H9 (cell line): ENCODE results near the gene BIVM. TPM values are rescaled to one million over a fixed set of nuclear protein-coding genes. Genes with fewer than 3 reads are reported as not detected.

Experiments
- DNase-seq: peaks from one replicate; pipeline ENCODE4 v3.0.0-alpha.2; 2017
- H2AFZ ChIP-seq: one replicate; pipeline ENCODE4 v1.6.1; 2013; ENCODE audit warnings: mild to moderate bottlenecking, low read length, control low read depth, moderate library complexity
- H2AK5ac ChIP-seq: 2 replicates; pipeline ENCODE4 v1.6.1; 2013; ENCODE audit warnings: low read length, control low read depth, mixed read lengths; ENCODE audit not compliant: insufficient read length
- H2BK120ac ChIP-seq: one replicate; pipeline ENCODE4 v1.6.1; 2013; ENCODE audit warnings: low read depth, mild to moderate bottlenecking, low read length, control low read depth, inconsistent platforms; ENCODE audit not compliant: poor library complexity, severe bottlenecking
- H2BK12ac ChIP-seq: 2 replicates; pipeline ENCODE4 v1.6.1; 2013; ENCODE audit warnings: low read length, control low read depth, mixed read lengths, low read depth; ENCODE audit not compliant: insufficient read length
- H2BK15ac ChIP-seq: 2 replicates; pipeline ENCODE4 v1.6.1; 2013; ENCODE audit warnings: low read depth, low read length, control low read depth
- H2BK20ac ChIP-seq: one replicate; pipeline ENCODE4 v1.6.1; 2013; ENCODE audit warnings: low read depth, mild to moderate bottlenecking, low read length, control low read depth, inconsistent platforms; ENCODE audit not compliant: poor library complexity, severe bottlenecking
- H2BK5ac ChIP-seq: 2 replicates; pipeline ENCODE4 v1.6.1; 2013; ENCODE audit warnings: low read length, control low read depth, mixed read lengths; ENCODE audit not compliant: insufficient read length
- H3K14ac ChIP-seq: 2 replicates; pipeline ENCODE4 v1.6.1; 2013; ENCODE audit warnings: low read length, control low read depth; ENCODE audit not compliant: insufficient read depth
- H3K18ac ChIP-seq: 2 replicates; pipeline ENCODE4 v1.6.1; 2013; ENCODE audit warnings: low read depth, mild to moderate bottlenecking, mixed read lengths, low read length, control low read depth; ENCODE audit not compliant: insufficient read length
- H3K23ac ChIP-seq: 2 replicates; pipeline ENCODE4 v1.6.1; 2013; ENCODE audit warnings: low read length, control low read depth, mixed read lengths, low read depth; ENCODE audit not compliant: insufficient read length
- H3K23me2 ChIP-seq: 2 replicates; pipeline ENCODE4 v1.6.1; 2013; ENCODE audit warnings: low read depth, mild to moderate bottlenecking, mixed read lengths, low read length, control low read depth; ENCODE audit not compliant: insufficient read length, poor library complexity, severe bottlenecking
- H3K27ac ChIP-seq: 2 replicates; pipeline ENCODE4 v1.5.1; 2013; ENCODE audit warnings: low read length, control low read depth, mixed read lengths, low read depth; ENCODE audit not compliant: insufficient read length
- H3K27me3 ChIP-seq: 2 replicates; pipeline ENCODE4 v1.6.1; 2013; ENCODE audit warnings: low read length, control low read depth, inconsistent platforms; ENCODE audit not compliant: insufficient read depth
- H3K4ac ChIP-seq: 2 replicates; pipeline ENCODE4 v1.6.1; 2013; ENCODE audit warnings: low read depth, mild to moderate bottlenecking, control low read depth, inconsistent platforms, low read length, moderate library complexity
- H3K4me1 ChIP-seq: 2 replicates; pipeline ENCODE4 v1.6.1; 2013; ENCODE audit warnings: low read length, control low read depth, inconsistent platforms; ENCODE audit not compliant: insufficient read depth
- H3K4me2 ChIP-seq: 2 replicates; pipeline ENCODE4 v1.6.1; 2013; ENCODE audit warnings: low read length, control low read depth, mixed read lengths; ENCODE audit not compliant: insufficient read length, insufficient read depth
- H3K56ac ChIP-seq: 2 replicates; pipeline ENCODE4 v1.6.1; 2013; ENCODE audit warnings: low read depth, mild to moderate bottlenecking, mixed read lengths, low read length, control low read depth; ENCODE audit not compliant: insufficient read length
- H3K79me1 ChIP-seq: 2 replicates; pipeline ENCODE4 v1.6.1; 2013; ENCODE audit warnings: low read depth, mild to moderate bottlenecking, moderate library complexity, low read length, control low read depth, inconsistent platforms; ENCODE audit not compliant: insufficient read depth, poor library complexity, severe bottlenecking
- H3K79me2 ChIP-seq: 2 replicates; pipeline ENCODE4 v1.6.1; 2013; ENCODE audit warnings: low read length, control low read depth, inconsistent platforms; ENCODE audit not compliant: insufficient read depth
- H3K9ac ChIP-seq: 2 replicates; pipeline ENCODE4 v1.6.1; 2013; ENCODE audit warnings: low read length, control low read depth, mixed read lengths; ENCODE audit not compliant: insufficient read length; ENCODE audit errors: extremely low read depth
- H3K9me3 ChIP-seq: one replicate; pipeline ENCODE4 v1.6.1; 2013; ENCODE audit warnings: low read depth, low read length, inconsistent platforms; ENCODE audit not compliant: control insufficient read depth
- H3T11ph ChIP-seq: one replicate; pipeline ENCODE4 v1.6.1; 2013; ENCODE audit warnings: mild to moderate bottlenecking, low read length, control low read depth, inconsistent platforms
- H4K20me1 ChIP-seq: one replicate; pipeline ENCODE4 v1.6.1; 2013; ENCODE audit not compliant: control insufficient read depth, insufficient read length, insufficient read depth
- H4K5ac ChIP-seq: 2 replicates; pipeline ENCODE4 v1.6.1; 2013; ENCODE audit warnings: low read depth, mild to moderate bottlenecking, mixed read lengths, low read length, control low read depth; ENCODE audit not compliant: insufficient read length
- H4K8ac ChIP-seq: replicated peaks from 2 replicates; pipeline ENCODE4 v1.6.1; 2013; ENCODE audit warnings: low read length, control low read depth, mixed read lengths, low read depth; ENCODE audit not compliant: insufficient read length
- H4K91ac ChIP-seq: 2 replicates; pipeline ENCODE4 v1.6.1; 2013; ENCODE audit warnings: low read depth, mild to moderate bottlenecking, moderate library complexity, mixed read lengths, low read length, control low read depth; ENCODE audit not compliant: insufficient read length
- H3K27ac Mint-ChIP-seq, 3 experiments: 2 replicates in 2 of 3; 3 replicates in 1 of 3; pipeline ENCODE4 v1.8.0; 2020 to 2021; ENCODE audit warnings: mixed read lengths in 3 of 3, mild to moderate bottlenecking in 1 of 3, moderate library complexity in 1 of 3
- H3K27me3 Mint-ChIP-seq: 2 replicates; pipeline ENCODE4 v1.8.0; 2021; ENCODE audit warnings: low read depth, mild to moderate bottlenecking, moderate library complexity, mixed read lengths
- H3K36me3 Mint-ChIP-seq, 3 experiments: 2 replicates in 2 of 3; 3 replicates in 1 of 3; pipeline ENCODE4 v1.8.0; 2020 to 2021; ENCODE audit warnings: low read depth in 3 of 3, mixed read lengths in 3 of 3; ENCODE audit not compliant: insufficient read depth in 1 of 3
- H3K4me1 Mint-ChIP-seq, 2 experiments: 2 replicates each; pipeline ENCODE4 v1.8.0; 2020; ENCODE audit warnings: mixed read lengths in 2 of 2
- H3K4me3 Mint-ChIP-seq, 2 experiments: 2 replicates in 1 of 2; 3 replicates in 1 of 2; pipeline ENCODE4 v1.8.0; 2020 to 2021; ENCODE audit warnings: mild to moderate bottlenecking in 2 of 2, mixed read lengths in 2 of 2, moderate library complexity in 1 of 2
- H3K9me3 Mint-ChIP-seq, 2 experiments: 2 replicates in 1 of 2; 3 replicates in 1 of 2; pipeline ENCODE4 v1.8.0; 2020; ENCODE audit warnings: mild to moderate bottlenecking in 2 of 2, mixed read lengths in 2 of 2, moderate library complexity in 1 of 2
- WGBS: extraction: QIAGEN DNeasy Blood & Tissue Kit; methylation state at CpG from one replicate; pipeline ENCODE4 v1.1.7; 2013; ENCODE audit warnings: missing lambda C conversion rate, low lambda C conversion rate, mixed read lengths; ENCODE audit not compliant: insufficient read length; ENCODE audit errors: extremely low coverage; 5-methylcytosine and 5-hydroxymethylcytosine counted together
- total RNA-seq: library from RNA; stranded (reverse); gene quantifications from 2 replicates; pipeline ENCODE4 v1.2.1, GENCODE V29; 2021
- TF ChIP-seq, protein P1 (sequence below): fragments of 200-600 bp; sonication (generic); conservative IDR thresholded peaks from 3 replicates; pipeline ENCODE4 v1.8.0; 2021; ENCODE audit warnings: antibody characterized with exemption, mild to moderate bottlenecking

The BIVM gene
- total RNA-seq, 1 experiment from 2014 or later = 9.0 TPM

DNA sequence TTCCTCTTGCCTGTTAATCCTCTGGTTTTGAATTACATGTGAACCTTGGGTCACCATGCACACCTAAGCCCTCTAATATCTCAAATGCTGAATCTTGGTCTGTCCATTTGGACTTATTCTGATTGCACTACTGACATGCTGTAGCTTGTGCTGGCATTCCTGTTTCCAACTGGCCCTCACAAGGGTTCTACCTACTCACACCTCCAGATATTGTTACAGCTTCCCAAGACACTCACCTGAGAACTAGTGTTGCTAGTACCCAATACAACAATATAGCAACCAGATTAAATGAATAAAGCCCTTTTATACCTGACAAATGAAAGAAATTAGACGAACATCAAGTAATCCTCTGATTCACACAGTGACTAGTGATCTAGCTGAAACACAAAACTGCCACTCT is 41.9 kb upstream of the BIVM start:
- Histone ChIP-seq H2BK15ac (no peak overlapping the region), H4K20me1 (no peaks in the 10 kb centered on the region), H3K23me2 (no peaks in the 10 kb centered on the region), H3K4me2 (no peak overlapping the region), H3K56ac (no peak overlapping the region), H3K79me1 (no peaks in the 10 kb centered on the region), H3K14ac (no peak overlapping the region), H2AK5ac (no peak overlapping the region), H3K18ac (no peak overlapping the region), H2BK12ac (no peak overlapping the region), H2AFZ (no peak overlapping the region), H2BK20ac (no peak overlapping the region), H3K9ac (no peak overlapping the region), H4K91ac (no peak overlapping the region), H3K27ac (no peak overlapping the region), H4K8ac (no peak overlapping the region), H3K4me1 (no peaks in the 10 kb centered on the region), H4K5ac (no peak overlapping the region), H3K23ac (no peak overlapping the region), H2BK120ac (no peak overlapping the region), H3K79me2 (no peaks in the 10 kb centered on the region), H3T11ph (no peak overlapping the region), H3K4ac (no peak overlapping the region), H3K9me3 (no peaks in the 10 kb centered on the region), H2BK5ac (no peak overlapping the region), H3K27me3 (no peaks in the 10 kb centered on the region)
- peaks cover 0 to 1% (median 0%) of the 10 kb centered on the region in 3 experiments; a peak in 1 of 7 replicates for H3K36me3 Mint-ChIP-seq
- TF ChIP-seq, protein P1, sequence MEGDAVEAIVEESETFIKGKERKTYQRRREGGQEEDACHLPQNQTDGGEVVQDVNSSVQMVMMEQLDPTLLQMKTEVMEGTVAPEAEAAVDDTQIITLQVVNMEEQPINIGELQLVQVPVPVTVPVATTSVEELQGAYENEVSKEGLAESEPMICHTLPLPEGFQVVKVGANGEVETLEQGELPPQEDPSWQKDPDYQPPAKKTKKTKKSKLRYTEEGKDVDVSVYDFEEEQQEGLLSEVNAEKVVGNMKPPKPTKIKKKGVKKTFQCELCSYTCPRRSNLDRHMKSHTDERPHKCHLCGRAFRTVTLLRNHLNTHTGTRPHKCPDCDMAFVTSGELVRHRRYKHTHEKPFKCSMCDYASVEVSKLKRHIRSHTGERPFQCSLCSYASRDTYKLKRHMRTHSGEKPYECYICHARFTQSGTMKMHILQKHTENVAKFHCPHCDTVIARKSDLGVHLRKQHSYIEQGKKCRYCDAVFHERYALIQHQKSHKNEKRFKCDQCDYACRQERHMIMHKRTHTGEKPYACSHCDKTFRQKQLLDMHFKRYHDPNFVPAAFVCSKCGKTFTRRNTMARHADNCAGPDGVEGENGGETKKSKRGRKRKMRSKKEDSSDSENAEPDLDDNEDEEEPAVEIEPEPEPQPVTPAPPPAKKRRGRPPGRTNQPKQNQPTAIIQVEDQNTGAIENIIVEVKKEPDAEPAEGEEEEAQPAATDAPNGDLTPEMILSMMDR = no peak
- no peak for DNase-seq
- peaks cover 6% of the 10 kb centered on the region in 2 experiments for H3K4me1 Mint-ChIP-seq
- no peak overlapping the region for H3K27ac Mint-ChIP-seq
- peaks cover 0 to 2% of the 10 kb centered on the region in 2 experiments; a peak in 2 of 5 replicates for H3K9me3 Mint-ChIP-seq
- H3K27me3 Mint-ChIP-seq = no peaks in the 10 kb centered on the region
- no CpG with 5 or more reads among the region's 1 CpG for WGBS
- no peak overlapping the region for H3K4me3 Mint-ChIP-seq
